IPS-20b (cell line): Measurements from ENCODE around the gene MAPK12.
A peak's percentile ranks its signal among the peaks of the same experiment; 100 is the strongest.

ENCODE experiments used
- H3K27ac ChIP-seq: one replicate; pipeline ENCODE4 v1.5.1; 2013; ENCODE audit warnings: low read length
- H3K27me3 ChIP-seq: 2 replicates; pipeline ENCODE4 v1.6.1; 2013; ENCODE audit warnings: mild to moderate bottlenecking, low read length, inconsistent platforms; ENCODE audit not compliant: insufficient read depth
- H3K36me3 ChIP-seq: 2 replicates; pipeline ENCODE4 v1.6.1; 2013; ENCODE audit warnings: low read depth, mild to moderate bottlenecking, inconsistent platforms, low read length, moderate library complexity; ENCODE audit not compliant: insufficient read depth
- H3K4me1 ChIP-seq: 2 replicates; pipeline ENCODE4 v1.6.1; 2013; ENCODE audit warnings: mild to moderate bottlenecking, control low read depth, inconsistent platforms, low read length, moderate library complexity; ENCODE audit not compliant: insufficient read depth
- H3K4me3 ChIP-seq: 2 replicates; pipeline ENCODE4 v1.5.1; 2013; ENCODE audit warnings: mild to moderate bottlenecking, low read length, inconsistent platforms
- H3K9ac ChIP-seq: 2 replicates; pipeline ENCODE4 v1.6.1; 2013; ENCODE audit warnings: low read depth, mild to moderate bottlenecking, inconsistent platforms, low read length, moderate library complexity
- H3K9me3 ChIP-seq: 2 replicates; pipeline ENCODE4 v1.6.1; 2013; ENCODE audit warnings: mild to moderate bottlenecking, low read depth, low read length, inconsistent platforms; ENCODE audit not compliant: insufficient read depth

The MAPK12 gene

GRCh38 chr22:50269970-50270665 is 8.6 kb upstream of the MAPK12 start, which contains the start of gene MAPK11:
TSS of gene MAPK11 (minus strand) at chr22:50270380. CDS start at chr22:50270292, 88 bp downstream.
- peak within 1 kb of the TSS; percentile 43; the same call in 1 of the 2 replicates for H3K4me3 ChIP-seq
- peaks cover 58% of the 10 kb centered on the region for H3K27me3 ChIP-seq
- H3K4me1 ChIP-seq, result no peaks in the 10 kb centered on the region; the same call in 1 of the 2 replicates
- H3K9me3 ChIP-seq, result no peaks in the 10 kb centered on the region
- H3K9ac ChIP-seq, result no peak within 1 kb of the TSS
- H3K36me3 ChIP-seq, result peaks cover 2% of the 10 kb centered on the region; the same call in 1 of the 2 replicates
- no peak within 1 kb of the TSS for H3K27ac ChIP-seq

DNA sequence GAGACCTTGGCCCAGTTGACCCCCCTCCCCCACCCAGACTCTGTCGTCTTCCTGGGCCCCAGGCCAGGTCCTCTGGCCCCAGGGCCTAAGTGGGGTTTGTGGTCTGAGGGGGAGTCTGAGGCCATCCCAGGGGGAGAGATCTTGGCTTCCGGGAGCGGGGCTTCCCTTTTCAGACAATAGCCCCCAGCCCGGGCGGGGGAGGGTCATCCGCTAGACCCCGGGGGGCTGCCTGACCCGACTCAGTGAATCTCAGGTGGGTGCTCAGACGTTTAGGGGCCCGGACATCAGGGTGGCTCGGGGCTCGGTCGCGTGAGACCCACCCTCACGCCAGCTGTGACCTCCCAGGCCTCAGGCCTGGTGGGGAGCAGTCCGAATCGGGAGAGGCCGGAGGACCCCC is 8.1 kb upstream of the MAPK12 start:
- no peaks in the 10 kb centered on the region for H3K36me3 ChIP-seq
- H3K27me3 ChIP-seq, result peaks cover 60% of the 10 kb centered on the region
- no peak overlapping the region for H3K9ac ChIP-seq
- H3K27ac ChIP-seq, result no peak overlapping the region
- H3K4me1 ChIP-seq, result no peaks in the 10 kb centered on the region; the same call in 1 of the 2 replicates
- no peak overlapping the region; the same call in 1 of the 2 replicates for H3K4me3 ChIP-seq
- no peaks in the 10 kb centered on the region for H3K9me3 ChIP-seq

- Histone ChIP-seq H3K27ac (no peak overlapping the region), H3K9ac (no peak overlapping the region), H3K36me3 (no peaks in the 10 kb centered on the region), H3K4me1 (no peaks in the 10 kb centered on the region; the same call in 1 of the 2 replicates), H3K4me3 (no peak overlapping the region), H3K27me3 (peaks cover 63% of the 10 kb centered on the region), H3K9me3 (no peaks in the 10 kb centered on the region)
Observed at GRCh38 chr22:50268655-50269113, 7.2 kb upstream of the MAPK12 start.

GRCh38 chr22:50267591-50268390 is 6.3 kb upstream of the MAPK12 start:
- Histone ChIP-seq H3K4me1 (no peaks in the 10 kb centered on the region; the same call in 1 of the 2 replicates), H3K9ac (no peak overlapping the region), H3K9me3 (no peaks in the 10 kb centered on the region), H3K27ac (no peak overlapping the region), H3K36me3 (no peaks in the 10 kb centered on the region), H3K4me3 (no peak overlapping the region), H3K27me3 (peaks cover 68% of the 10 kb centered on the region)

- Histone ChIP-seq H3K9ac (no peak overlapping the region), H3K27me3 (peaks cover 68% of the 10 kb centered on the region), H3K4me1 (peaks cover 2% of the 10 kb centered on the region), H3K4me3 (no peak overlapping the region), H3K36me3 (no peaks in the 10 kb centered on the region), H3K27ac (no peak overlapping the region), H3K9me3 (no peaks in the 10 kb centered on the region)
Observed at GRCh38 chr22:50266994-50267393, 5.5 kb upstream of the MAPK12 start.

DNA sequence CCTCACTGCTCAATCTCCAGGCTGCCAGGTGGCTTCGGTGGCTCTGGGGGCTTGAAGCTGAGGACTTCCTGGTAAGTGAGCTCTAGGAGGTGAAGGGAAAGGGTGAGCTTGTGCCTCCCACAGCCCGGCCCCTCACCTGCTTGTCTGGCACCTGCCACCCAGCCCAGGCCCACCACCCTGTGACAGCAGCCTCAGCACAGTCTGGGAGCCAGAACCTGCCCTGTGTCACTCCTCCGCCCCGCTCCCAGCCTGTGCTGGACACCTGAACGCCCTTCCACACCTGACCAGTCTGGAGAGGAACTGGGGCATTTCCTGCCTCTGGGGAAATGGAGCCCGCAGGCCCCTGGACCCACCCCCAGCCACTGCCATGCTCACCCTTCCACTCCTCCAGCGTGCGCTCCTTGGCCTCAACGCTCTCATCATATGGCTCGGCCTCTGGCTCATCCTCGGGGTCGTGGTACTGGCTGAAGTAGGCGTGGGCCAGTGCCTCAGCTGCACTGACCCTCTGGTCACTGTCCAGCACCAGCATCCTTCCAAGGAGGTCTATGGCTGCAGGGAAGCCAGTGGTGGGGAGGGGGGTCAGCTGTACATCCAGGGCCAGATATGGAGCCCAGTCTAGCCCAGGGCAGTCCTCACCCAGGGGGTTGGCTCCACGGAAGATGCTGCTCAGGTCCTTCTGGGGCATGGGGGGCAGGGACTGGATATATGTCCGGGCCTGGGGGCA is 3.6 kb upstream of the MAPK12 start:
- Histone ChIP-seq H3K27me3 (peaks cover 65% of the 10 kb centered on the region), H3K36me3 (no peaks in the 10 kb centered on the region), H3K27ac (no peak overlapping the region), H3K9me3 (no peaks in the 10 kb centered on the region), H3K4me3 (no peak overlapping the region), H3K4me1 (peaks cover 3% of the 10 kb centered on the region; the same call in 1 of the 2 replicates), H3K9ac (no peak overlapping the region)

DNA sequence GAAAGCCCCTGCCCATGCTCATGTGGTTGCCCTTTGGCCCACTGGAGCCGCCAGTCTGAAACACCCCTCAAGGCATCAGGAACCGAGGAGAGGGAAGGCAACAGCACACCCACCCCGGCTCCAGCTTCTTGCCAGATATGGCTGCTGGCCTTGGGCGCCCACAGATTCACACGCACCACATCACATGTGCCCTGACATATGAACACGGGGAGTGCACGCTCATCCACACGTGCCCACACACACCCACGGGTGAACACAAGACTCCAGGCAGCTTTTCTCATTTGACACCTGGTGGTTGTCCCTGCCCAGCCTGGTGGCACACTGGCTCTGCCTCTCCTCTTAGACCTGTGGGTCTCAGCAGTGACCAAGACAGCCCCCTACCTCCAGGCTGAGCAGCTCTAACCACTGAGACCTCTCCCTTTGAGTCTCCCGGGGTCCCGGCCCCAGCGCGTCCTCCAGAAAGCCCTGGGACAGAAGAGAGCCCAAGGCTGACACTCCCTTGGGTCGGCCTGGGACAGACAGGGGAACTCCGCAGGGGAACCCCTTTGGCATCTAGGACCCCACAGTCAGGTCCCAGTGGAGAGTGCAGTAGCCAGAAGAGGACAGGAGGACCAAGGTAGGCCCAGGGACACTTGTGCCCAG is 2.7 kb upstream of the MAPK12 start:
- Histone ChIP-seq H3K9me3 (no peaks in the 10 kb centered on the region), H3K4me3 (no peak overlapping the region), H3K27ac (no peak overlapping the region), H3K9ac (no peak overlapping the region), H3K27me3 (peaks cover 58% of the 10 kb centered on the region), H3K4me1 (peaks cover 3% of the 10 kb centered on the region; the same call in 1 of the 2 replicates), H3K36me3 (no peaks in the 10 kb centered on the region)

DNA sequence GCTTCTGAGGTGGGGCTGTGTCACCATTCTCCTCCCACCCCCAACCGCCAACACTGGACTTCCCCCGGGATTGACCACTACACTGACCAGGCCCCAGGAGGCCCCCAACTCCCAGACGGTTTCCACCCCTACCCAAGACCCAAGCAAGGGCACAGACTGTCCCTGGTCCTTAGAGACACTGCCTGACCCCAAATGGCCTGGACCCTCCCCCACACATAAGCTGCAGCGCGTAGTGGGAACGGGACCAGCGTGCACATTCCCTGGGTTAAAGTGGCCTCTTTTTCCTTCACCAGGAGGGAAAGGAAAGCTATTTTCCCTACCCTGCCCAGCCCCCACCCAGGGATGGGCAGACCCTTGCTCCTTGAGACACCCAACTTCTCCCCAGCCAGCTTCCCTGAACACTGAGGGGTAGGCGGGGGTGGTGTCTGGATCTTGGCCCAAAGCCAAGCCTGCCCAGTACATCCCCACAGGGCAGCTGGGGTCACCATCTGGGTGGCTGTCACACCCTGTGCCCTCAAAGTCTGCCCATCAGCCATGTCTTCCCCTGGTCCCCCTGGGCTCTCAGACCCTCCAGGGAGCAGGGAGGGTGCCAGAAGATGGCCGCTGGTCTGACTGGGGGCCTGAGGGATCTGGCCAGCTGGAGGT is 1.6 kb upstream of the MAPK12 start:
- Histone ChIP-seq H3K4me1 (peaks cover 3% of the 10 kb centered on the region; the same call in 1 of the 2 replicates), H3K36me3 (no peaks in the 10 kb centered on the region), H3K9me3 (no peaks in the 10 kb centered on the region), H3K27ac (no peak overlapping the region), H3K9ac (no peak overlapping the region), H3K4me3 (no peak overlapping the region), H3K27me3 (peaks cover 47% of the 10 kb centered on the region)

DNA sequence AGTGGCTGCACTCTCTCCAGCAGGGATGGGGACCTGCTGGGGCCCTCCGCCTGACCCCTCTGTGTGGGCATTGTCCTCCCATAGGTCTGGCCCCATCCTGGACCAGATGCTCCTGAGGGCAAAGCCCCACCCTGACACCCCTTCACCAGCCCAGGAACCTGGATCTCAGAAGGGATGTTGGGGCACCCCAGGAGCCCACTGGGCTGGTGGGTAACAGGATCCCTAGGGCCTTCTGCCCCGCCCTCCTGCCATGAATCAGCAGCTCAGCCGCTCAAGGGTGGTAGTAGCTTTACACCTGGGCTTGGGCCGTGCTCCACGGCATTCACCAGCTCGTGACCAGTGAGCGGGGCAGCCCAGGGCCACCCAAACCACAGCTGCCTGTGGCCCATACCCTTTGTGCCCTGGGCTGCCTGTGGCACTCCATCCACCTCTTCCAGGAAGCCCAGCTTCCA is 1.0 kb upstream of the MAPK12 start:
- Histone ChIP-seq H3K4me1 (peaks cover 3% of the 10 kb centered on the region; the same call in 1 of the 2 replicates), H3K27ac (no peak overlapping the region), H3K27me3 (peaks cover 43% of the 10 kb centered on the region), H3K9me3 (no peaks in the 10 kb centered on the region), H3K36me3 (no peaks in the 10 kb centered on the region), H3K4me3 (no peak overlapping the region), H3K9ac (no peak overlapping the region)

GRCh38 chr22:50260801-50261614 is 475 bp downstream of the MAPK12 start:
- H3K27ac ChIP-seq, result no peak overlapping the region
- peaks cover 3% of the 10 kb centered on the region; the same call in 1 of the 2 replicates for H3K4me1 ChIP-seq
- H3K36me3 ChIP-seq, result no peaks in the 10 kb centered on the region
- H3K4me3 ChIP-seq, result peak overlapping the region; percentile 60
- peaks cover 34% of the 10 kb centered on the region for H3K27me3 ChIP-seq
- no peaks in the 10 kb centered on the region for H3K9me3 ChIP-seq
- H3K9ac ChIP-seq, result no peak overlapping the region
